ENCODE results near the gene CHRNA1.

CHRNA1 gene

GRCh38 chr2:174772472-174772801 lies 8.2 kb upstream of the CHRNA1 start:
- H3K4me1 ChIP-seq = peaks cover 7% of the 10 kb centered on the region; the same call in 1 of the 2 replicates
- no peak for TF ChIP-seq CTCF (IDR thresholded peaks at IDR 0.05; ENCODE audit: low read depth, low read length)
- no peaks in the 10 kb centered on the region for H3K36me3 ChIP-seq

DNA sequence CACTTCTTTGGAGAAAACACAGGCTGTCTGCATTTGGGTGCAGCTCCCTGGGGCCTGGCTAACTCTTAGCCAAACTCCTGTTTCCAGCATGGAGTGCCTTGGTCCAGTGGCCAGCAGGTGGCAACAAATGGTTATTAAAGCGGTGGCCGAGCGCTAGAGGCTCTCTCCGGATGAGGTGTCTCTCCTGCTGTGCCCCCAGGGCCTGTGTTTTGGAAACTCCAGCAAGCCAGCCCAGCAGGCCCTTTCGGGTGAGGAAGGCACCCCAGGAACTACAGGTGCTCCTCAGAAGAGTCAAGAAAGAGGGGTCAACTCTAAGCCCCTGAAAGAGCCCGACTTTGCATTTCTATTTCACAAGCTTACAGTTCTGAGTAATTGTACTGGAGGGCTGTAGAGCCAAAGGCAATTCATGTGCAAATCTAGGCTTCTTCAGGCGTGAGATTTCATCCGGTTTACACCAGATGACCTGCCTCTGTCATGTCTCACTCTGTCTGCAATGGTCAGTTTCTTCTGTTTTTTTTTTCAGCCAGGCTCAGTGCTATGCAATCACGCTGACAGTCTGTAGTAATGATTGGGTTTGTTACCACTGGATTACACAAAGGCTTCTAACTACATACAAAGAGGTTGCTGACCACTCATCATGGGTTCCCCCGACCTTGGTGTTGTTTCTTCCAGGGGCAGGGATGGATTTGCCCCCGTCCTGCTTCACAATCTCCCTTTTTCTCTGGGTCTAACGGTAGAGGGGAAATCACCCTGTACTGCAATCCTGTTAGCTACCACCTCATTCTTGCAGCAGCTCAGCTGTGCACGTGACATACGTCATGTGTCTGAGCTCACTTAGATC lies 7.6 kb upstream of the CHRNA1 start:
- Histone ChIP-seq H3K36me3 (no peaks in the 10 kb centered on the region), H3K9me3 (no peaks in the 10 kb centered on the region), H3K4me3 (ENCODE audit: low read depth, low read length) (peak overlapping the region; percentile 22), H3K4me1 (peaks cover 7% of the 10 kb centered on the region; the same call in 1 of the 2 replicates), H3K27me3 (no peaks in the 10 kb centered on the region)
- peak; percentile 74 for TF ChIP-seq CTCF (IDR thresholded peaks at IDR 0.05; ENCODE audit: low read depth, low read length)
- peak; percentile 80 for DNase-seq

More at GRCh38 chr2:174772472-174772801, 8.2 kb upstream of the CHRNA1 start:
- no peak for DNase-seq
- Histone ChIP-seq H3K4me3 (ENCODE audit: low read depth, low read length) (peak overlapping the region; percentile 22), H3K27me3 (no peaks in the 10 kb centered on the region), H3K9me3 (no peaks in the 10 kb centered on the region)

DNA sequence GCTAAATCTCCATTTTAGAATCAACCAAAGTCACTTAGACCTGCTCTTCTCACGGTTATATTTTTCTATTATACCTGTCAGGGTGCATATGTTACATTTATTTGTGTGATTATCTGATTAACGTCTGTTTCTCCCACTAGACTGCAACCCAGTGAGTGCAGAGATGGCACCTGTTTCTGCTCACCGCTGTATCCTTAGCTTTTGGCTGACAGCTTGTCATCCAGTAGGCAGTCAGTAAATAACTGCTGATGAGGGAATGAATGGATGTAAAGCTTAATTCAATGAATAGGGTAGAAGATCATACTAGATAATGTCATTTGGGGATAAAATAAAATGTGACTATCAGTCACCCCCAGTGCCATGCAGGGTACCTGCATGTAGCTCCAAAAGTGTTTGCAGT lies 6.9 kb upstream of the CHRNA1 start:
- H3K36me3 ChIP-seq = no peaks in the 10 kb centered on the region
- no peaks in the 10 kb centered on the region for H3K9me3 ChIP-seq
- peak; percentile 33 for DNase-seq
- no peak for TF ChIP-seq CTCF (IDR thresholded peaks at IDR 0.05; ENCODE audit: low read depth, low read length)
- H3K27me3 ChIP-seq = no peaks in the 10 kb centered on the region
- peaks cover 7% of the 10 kb centered on the region; the same call in 1 of the 2 replicates for H3K4me1 ChIP-seq
- no peak overlapping the region for H3K4me3 ChIP-seq (ENCODE audit: low read depth, low read length)

DNA sequence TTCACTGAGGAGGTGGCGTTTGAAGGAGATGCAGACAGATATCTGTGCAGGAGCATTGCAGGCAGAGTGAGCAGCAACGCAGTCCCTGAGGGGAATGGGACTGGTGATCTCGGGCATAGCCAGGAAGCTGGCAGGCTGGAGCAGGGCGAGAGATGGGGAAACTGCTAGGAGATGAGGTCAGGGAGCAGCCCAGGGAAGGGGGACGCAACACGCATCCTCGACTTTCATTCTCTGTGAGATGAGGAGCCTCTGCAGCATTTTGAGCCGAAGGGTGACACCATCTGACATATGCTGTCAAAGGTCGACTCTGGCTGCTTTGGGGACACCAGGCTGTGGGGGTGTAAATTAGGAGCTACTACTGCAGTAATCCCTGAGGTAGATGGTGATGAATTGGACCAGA lies 4.3 kb upstream of the CHRNA1 start:
- peak; percentile 28 for DNase-seq
- H3K9me3 ChIP-seq = no peaks in the 10 kb centered on the region

GRCh38 chr2:174766271-174766670 lies 2.0 kb upstream of the CHRNA1 start:
- H3K4me1 ChIP-seq = no peaks in the 10 kb centered on the region
- no peaks in the 10 kb centered on the region for H3K36me3 ChIP-seq
- no peak for DNase-seq
- no peaks in the 10 kb centered on the region for H3K27me3 ChIP-seq
- no peaks in the 10 kb centered on the region for H3K9me3 ChIP-seq
- no peak overlapping the region for H3K4me3 ChIP-seq (ENCODE audit: low read depth, low read length)
- TF ChIP-seq CTCF (IDR thresholded peaks at IDR 0.05; ENCODE audit: low read depth, low read length) = no peak

More for the DNA sequence above, 4.3 kb upstream of the CHRNA1 start:
- TF ChIP-seq CTCF (IDR thresholded peaks at IDR 0.05; ENCODE audit: low read depth, low read length) = no peak
- Histone ChIP-seq H3K4me1 (peaks cover 7% of the 10 kb centered on the region; the same call in 1 of the 2 replicates), H3K4me3 (ENCODE audit: low read depth, low read length) (no peak overlapping the region), H3K27me3 (no peaks in the 10 kb centered on the region), H3K36me3 (no peaks in the 10 kb centered on the region)

DNA sequence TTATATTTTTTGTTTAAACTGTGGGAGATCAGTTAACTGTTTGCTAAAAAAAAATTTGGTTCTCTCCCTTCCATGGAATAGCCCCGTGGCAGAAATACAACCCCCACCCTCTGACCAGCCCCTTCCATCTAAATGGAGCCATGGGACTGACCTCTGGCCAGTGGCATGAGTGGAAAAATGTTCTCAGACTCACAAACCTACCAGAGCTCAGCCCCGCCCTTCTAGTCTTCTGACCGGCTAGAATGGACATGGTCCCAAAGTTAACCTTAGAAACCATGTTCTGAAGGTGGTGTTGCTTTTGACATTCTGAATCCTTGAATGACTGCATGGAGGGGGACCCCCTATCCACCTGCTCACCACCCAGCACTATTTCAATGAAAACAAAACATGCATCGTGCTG lies 1.3 kb upstream of the CHRNA1 start:
- no peaks in the 10 kb centered on the region for H3K27me3 ChIP-seq
- no peak for DNase-seq
- no peaks in the 10 kb centered on the region for H3K4me1 ChIP-seq
- no peaks in the 10 kb centered on the region for H3K36me3 ChIP-seq
- no peak overlapping the region for H3K4me3 ChIP-seq (ENCODE audit: low read depth, low read length)
- no peaks in the 10 kb centered on the region for H3K9me3 ChIP-seq
- TF ChIP-seq CTCF (IDR thresholded peaks at IDR 0.05; ENCODE audit: low read depth, low read length) = no peak
